HCT116 (cell line): Measurements from ENCODE around the gene USP7. TPM values are rescaled to one million over a fixed set of nuclear protein-coding genes. Genes with fewer than 3 reads are reported as not detected.

Experiments
- ATAC-seq: fragments of 200-7000 bp; cut with Tn5 transposase; 2 replicates; pipeline ENCODE4 v1.9.1; 2020; ENCODE audit warnings: mild to moderate bottlenecking, moderate library complexity
- BruUV-seq: library from RNA; stranded (reverse); fragments of 400-500 nt; replicated peaks from 2 replicates; lab custom pipeline; 2021; lab: Mats Ljungman, UMichigan
- CTCF ChIA-PET: fragments of 300-600 bp; sonication (Branson Sonifier 250); formaldehyde crosslinking; loops from one replicate; lab custom pipeline; 2021; ENCODE audit warnings: antibody characterized with exemption; lab: Charles Lee
- POLR2A ChIA-PET: fragments of 300-600, 350-600 bp; sonication (Branson Sonifier 250); formaldehyde crosslinking; loops from one replicate; lab custom pipeline; 2021; ENCODE audit warnings: antibody characterized with exemption; lab: Charles Lee
- RAD21 ChIA-PET, 2 experiments: fragments of 300-600 bp; sonication (Branson Sonifier 250); formaldehyde crosslinking; loops; one replicate each; lab custom pipeline; 2023; ENCODE audit warnings: low total read pairs in 2 of 2; ENCODE audit not compliant: uncharacterized antibody in 2 of 2, unreplicated experiment in 2 of 2, low non-redundant PET in 1 of 2; lab: Charles Lee
- DNase-seq: peaks from one replicate; pipeline ENCODE4 v3.0.0-alpha.2; 2010; ENCODE audit warnings: low read depth, low spot score
- H2AFZ ChIP-seq: fragments of 200-600 bp; shearing (Covaris generic), sonication (generic); 2 replicates; pipeline ENCODE4 v1.6.1; 2017; ENCODE audit warnings: low read depth, mixed run types, mixed read lengths, antibody characterized with exemption, low read length; ENCODE audit not compliant: poor library complexity, severe bottlenecking
- H3K27ac ChIP-seq: 2 replicates; pipeline ENCODE4 v1.5.1; 2012; ENCODE audit warnings: low read depth, low read length
- H3K27me3 ChIP-seq: fragments of 200-600 bp; sonication (generic); 2 replicates; pipeline ENCODE4 v1.6.1; 2016; ENCODE audit warnings: mixed run types, low read length, mixed read lengths; ENCODE audit not compliant: insufficient read depth
- H3K36me3 ChIP-seq, 2 experiments: fragments of 200-500 bp in 1 of 2; fragments of 200-600 bp in 1 of 2; sonication (Bioruptor generic) in 1 of 2; sonication (generic) in 1 of 2; 2 replicates each; pipeline versions ENCODE4 v1.5.1 to v1.6.1; 2014 to 2016; ENCODE audit warnings: low read length in 2 of 2, inconsistent platforms in 1 of 2, mixed read lengths in 1 of 2, mixed run types in 1 of 2; ENCODE audit not compliant: insufficient read depth in 2 of 2, control insufficient read depth in 1 of 2
- H3K4me1 ChIP-seq, 2 experiments: fragments of 200-600 bp in 1 of 2; sonication (generic) in 1 of 2; 2 replicates each; pipeline versions ENCODE4 v1.5.1 to v1.6.1; 2012 to 2017; ENCODE audit warnings: low read length in 2 of 2, inconsistent platforms in 1 of 2, mild to moderate bottlenecking in 1 of 2, mixed read lengths in 1 of 2, mixed run types in 1 of 2, moderate library complexity in 1 of 2; ENCODE audit not compliant: insufficient read depth in 2 of 2, control insufficient read depth in 1 of 2
- H3K4me2 ChIP-seq: fragments of 200-600 bp; sonication (generic); 2 replicates; pipeline ENCODE4 v1.6.1; 2017; ENCODE audit warnings: mixed run types, low read length, mixed read lengths
- H3K4me3 ChIP-seq, 2 experiments: fragments of 200-600 bp in 1 of 2; sonication (generic) in 1 of 2; replicated peaks in 1 of 2; 2 replicates each; pipeline ENCODE4 v1.5.1; 2011 to 2016; ENCODE audit warnings: low read length in 2 of 2, control low read depth in 1 of 2, low read depth in 1 of 2, mild to moderate bottlenecking in 1 of 2, mixed read lengths in 1 of 2, mixed run types in 1 of 2
- H3K79me2 ChIP-seq: fragments of 200-600 bp; sonication (generic); 2 replicates; pipeline ENCODE4 v1.6.1; 2017; ENCODE audit warnings: mild to moderate bottlenecking, mixed run types, low read length, moderate library complexity, mixed read lengths; ENCODE audit not compliant: insufficient read depth
- H3K9ac ChIP-seq: fragments of 200-600 bp; sonication (generic); 2 replicates; pipeline ENCODE4 v1.6.1; 2016; ENCODE audit warnings: low read length, mixed read lengths
- H3K9me2 ChIP-seq: fragments of 200-600 bp; sonication (generic), shearing (Covaris generic); 2 replicates; pipeline ENCODE4 v1.6.1; 2017; ENCODE audit warnings: mixed run types, mild to moderate bottlenecking, moderate library complexity; ENCODE audit not compliant: insufficient read depth
- H3K9me3 ChIP-seq, 2 experiments: fragments of 200-500 bp in 1 of 2; fragments of 200-600 bp in 1 of 2; sonication (Bioruptor generic) in 1 of 2; sonication (generic) in 1 of 2; 2 replicates each; pipeline ENCODE4 v1.6.1; 2014 to 2017; ENCODE audit warnings: low read length in 2 of 2, mixed read lengths in 2 of 2, inconsistent platforms in 1 of 2, low read depth in 1 of 2, mild to moderate bottlenecking in 1 of 2, mixed run types in 1 of 2, moderate library complexity in 1 of 2; ENCODE audit not compliant: control insufficient read depth in 1 of 2, insufficient read depth in 1 of 2
- H4K20me1 ChIP-seq: fragments of 200-600 bp; sonication (generic), shearing (Covaris generic); 2 replicates; pipeline ENCODE4 v1.6.1; 2017; ENCODE audit warnings: mixed run types, mild to moderate bottlenecking, moderate library complexity; ENCODE audit not compliant: insufficient read depth
- EZH2 ChIP-seq: fragments of 200-600 bp; sonication (generic); IDR thresholded peaks from 2 replicates; pipeline ENCODE4 v1.6.1; 2017; ENCODE audit warnings: antibody characterized with exemption, mixed run types
- FOSL1 ChIP-seq: IDR thresholded peaks from 2 replicates; pipeline ENCODE4 v1.6.1; 2012; ENCODE audit warnings: low read depth
- JUND ChIP-seq: IDR thresholded peaks from 2 replicates; pipeline ENCODE4 v1.6.1; 2012
- POLR2A ChIP-seq: IDR thresholded peaks from 2 replicates; pipeline ENCODE4 v1.7.0; 2011; ENCODE audit warnings: borderline replicate concordance; ENCODE audit not compliant: insufficient read depth, insufficient read length; ENCODE audit errors: extremely low read depth
- REST ChIP-seq: IDR thresholded peaks from 2 replicates; pipeline ENCODE4 v1.6.1; 2012; ENCODE audit warnings: low read depth
- SRF ChIP-seq: IDR thresholded peaks from 2 replicates; pipeline ENCODE4 v1.6.1; 2012; ENCODE audit warnings: low read depth
- TCF7L2 ChIP-seq: IDR thresholded peaks from 2 replicates; pipeline ENCODE4 v1.7.0; 2011; ENCODE audit warnings: borderline replicate concordance, inconsistent platforms; ENCODE audit not compliant: insufficient read depth, insufficient read length; ENCODE audit errors: extremely low read depth
- intact Hi-C: fragments of 100-400 bp; cut with micrococcal nuclease; formaldehyde crosslinking; loops from 2 replicates; pipeline ENCODE4 v1.10.0; 2022
- total RNA-seq: library from RNA; stranded (reverse); gene quantifications from one replicate; pipeline ENCODE4 v1.2.1, GENCODE V29; 2021; ENCODE audit not compliant: unreplicated experiment
- TF ChIP-seq, protein P1 (sequence below): IDR thresholded peaks from 2 replicates; pipeline ENCODE4 v1.6.1; 2012
- TF ChIP-seq, protein P2 (sequence below), 3 experiments: fragments of 200-600 bp in 1 of 3; sonication (generic) in 1 of 3; IDR thresholded peaks in 2 of 3; conservative IDR thresholded peaks in 1 of 3; 2 replicates each; pipeline ENCODE4 v1.5.1; 2012 to 2017; ENCODE audit warnings: low read depth in 2 of 3, low read length in 2 of 3, antibody characterized with exemption in 1 of 3, borderline replicate concordance in 1 of 3, control low read depth in 1 of 3, mild to moderate bottlenecking in 1 of 3, mixed read lengths in 1 of 3, mixed run types in 1 of 3, moderate library complexity in 1 of 3; ENCODE audit not compliant: insufficient read depth in 1 of 3

Gene USP7
- total RNA-seq, 1 experiment from 2014 or later = 154 TPM

DNA sequence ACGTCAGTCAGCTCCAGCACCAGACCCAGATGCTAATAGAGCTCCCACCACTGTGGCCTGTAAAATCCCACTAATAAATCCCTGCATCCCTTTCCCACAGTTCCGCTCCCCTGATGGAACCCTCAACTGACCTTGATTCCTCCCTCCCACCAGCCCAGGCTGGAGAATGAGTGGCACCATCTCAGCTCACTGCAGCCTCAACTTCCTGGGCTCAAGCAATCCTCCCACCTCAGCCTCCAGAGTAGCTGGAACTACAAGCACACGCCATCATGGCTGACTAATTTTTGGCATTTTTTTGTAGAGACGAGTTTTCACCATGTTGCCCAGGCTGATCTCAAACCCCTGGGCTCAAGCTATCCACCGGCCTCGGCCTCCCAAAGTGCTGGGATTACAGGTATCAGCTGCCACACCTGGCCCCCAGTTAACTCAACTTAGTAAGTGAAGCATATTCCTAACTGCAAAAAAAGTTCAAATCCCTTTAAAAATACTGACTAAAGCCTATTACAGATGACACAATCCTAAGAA lies 15.6 kb downstream of the USP7 start:
- Histone ChIP-seq H3K4me1 (peaks cover 0 to 3% of the 10 kb centered on the region in 2 experiments; a peak in 2 of 4 replicates), H3K79me2 (peaks cover 100% of the 10 kb centered on the region), H3K27me3 (no peaks in the 10 kb centered on the region), H3K27ac (no peak overlapping the region), H3K9ac (no peak overlapping the region), H3K9me2 (no peaks in the 10 kb centered on the region), H2AFZ (no peak overlapping the region), H3K4me2 (no peak overlapping the region), H3K9me3 (no peaks in the 10 kb centered on the region), H3K36me3 (no peaks in the 10 kb centered on the region), H3K4me3 (no peak overlapping the region), H4K20me1 (peaks cover 66% of the 10 kb centered on the region; the same call in 1 of the 2 replicates)
- ChIA-PET POLR2A (no interaction called here), RAD21 (no interaction called here), CTCF (interaction anchor here (0.9 to 2.1 kb wide), 2 partner anchors 12 to 61 kb away, joined by 3 to 10 read pairs; no protein-coding TSS in a partner anchor)
- intact Hi-C loops = no loop called here
- TF ChIP-seq, protein P1, sequence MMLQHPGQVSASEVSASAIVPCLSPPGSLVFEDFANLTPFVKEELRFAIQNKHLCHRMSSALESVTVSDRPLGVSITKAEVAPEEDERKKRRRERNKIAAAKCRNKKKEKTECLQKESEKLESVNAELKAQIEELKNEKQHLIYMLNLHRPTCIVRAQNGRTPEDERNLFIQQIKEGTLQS = no peak
- TF ChIP-seq, protein P2, sequence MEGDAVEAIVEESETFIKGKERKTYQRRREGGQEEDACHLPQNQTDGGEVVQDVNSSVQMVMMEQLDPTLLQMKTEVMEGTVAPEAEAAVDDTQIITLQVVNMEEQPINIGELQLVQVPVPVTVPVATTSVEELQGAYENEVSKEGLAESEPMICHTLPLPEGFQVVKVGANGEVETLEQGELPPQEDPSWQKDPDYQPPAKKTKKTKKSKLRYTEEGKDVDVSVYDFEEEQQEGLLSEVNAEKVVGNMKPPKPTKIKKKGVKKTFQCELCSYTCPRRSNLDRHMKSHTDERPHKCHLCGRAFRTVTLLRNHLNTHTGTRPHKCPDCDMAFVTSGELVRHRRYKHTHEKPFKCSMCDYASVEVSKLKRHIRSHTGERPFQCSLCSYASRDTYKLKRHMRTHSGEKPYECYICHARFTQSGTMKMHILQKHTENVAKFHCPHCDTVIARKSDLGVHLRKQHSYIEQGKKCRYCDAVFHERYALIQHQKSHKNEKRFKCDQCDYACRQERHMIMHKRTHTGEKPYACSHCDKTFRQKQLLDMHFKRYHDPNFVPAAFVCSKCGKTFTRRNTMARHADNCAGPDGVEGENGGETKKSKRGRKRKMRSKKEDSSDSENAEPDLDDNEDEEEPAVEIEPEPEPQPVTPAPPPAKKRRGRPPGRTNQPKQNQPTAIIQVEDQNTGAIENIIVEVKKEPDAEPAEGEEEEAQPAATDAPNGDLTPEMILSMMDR (IDR thresholded peaks at IDR 0.05 in 2 of 3, conservative IDR thresholded peaks at IDR 0.05 in 1 of 3; ENCODE audit: borderline replicate concordance in 1 of 3, insufficient read depth in 1 of 3, low read depth in 2 of 3, low read length in 2 of 3) = no peak
- TF ChIP-seq EZH2 = no peak
- no peak for TF ChIP-seq SRF
- TF ChIP-seq JUND = no peak
- TF ChIP-seq FOSL1 = no peak
- TF ChIP-seq POLR2A = no peak
- TF ChIP-seq REST = no peak
- no peak for TF ChIP-seq TCF7L2
- no peak for DNase-seq
- no peak for ATAC-seq
- BruUV-seq = TSS peak; percentile 15
